NCI-H82 (cell line): ENCODE measurements around the gene IGSF23.
"Not testable (repeated sequence)": the region's sequence is repeated elsewhere in the genome, so short reads cannot be mapped to it uniquely, and the experiment has no call there.

Source experiments
- DNase-seq: peaks from one replicate; lab custom pipeline; 2025; lab: John Stamatoyannopoulos, UW

IGSF23 gene

GRCh38 chr19:44611812-44612295 is 1.5 kb upstream of the IGSF23 start:
- DNase-seq: no peak

- DNase-seq: no peak
Measured at GRCh38 chr19:44614313-44614712, 950 bp downstream of the IGSF23 start.

- DNase-seq: no peak
Measured at GRCh38 chr19:44615863-44616247, 2.5 kb downstream of the IGSF23 start.

GRCh38 chr19:44617110-44617880 is 3.9 kb downstream of the IGSF23 start:
- DNase-seq: no peak

DNA sequence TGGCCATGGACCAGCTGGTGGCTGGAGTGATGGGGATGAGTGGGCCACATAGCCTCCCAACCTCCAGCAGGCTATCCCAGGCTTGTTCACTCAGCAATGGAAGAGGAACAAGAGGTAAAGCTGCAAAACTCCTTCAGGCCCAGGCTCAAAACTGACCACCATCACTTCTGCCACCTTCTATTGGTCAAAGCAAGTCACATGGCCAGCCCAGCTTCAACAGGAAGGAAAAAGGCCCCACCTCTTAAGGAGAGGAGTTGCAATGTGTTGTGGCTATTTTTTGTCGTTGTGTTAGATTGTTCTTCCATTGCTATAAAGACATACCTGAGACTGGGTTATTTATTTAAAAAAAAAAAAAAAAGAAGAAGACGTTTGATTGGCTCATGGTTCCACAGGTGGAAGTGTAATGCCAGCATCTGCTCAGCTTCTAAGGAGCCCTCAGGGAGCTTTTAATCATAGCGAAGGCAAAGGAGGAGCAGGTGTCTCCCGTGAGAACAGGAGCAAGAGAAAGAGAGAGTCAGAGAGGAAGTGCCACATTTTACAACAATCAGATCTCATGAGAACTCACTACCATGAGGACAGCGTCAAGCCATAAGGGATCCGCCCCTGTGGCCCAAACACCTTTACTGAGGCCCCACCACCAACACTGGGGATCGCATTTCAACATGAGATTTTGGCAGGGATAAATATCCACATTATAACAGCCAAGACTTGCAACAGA is 5.4 kb downstream of the IGSF23 start:
- DNase-seq: no peak

DNA sequence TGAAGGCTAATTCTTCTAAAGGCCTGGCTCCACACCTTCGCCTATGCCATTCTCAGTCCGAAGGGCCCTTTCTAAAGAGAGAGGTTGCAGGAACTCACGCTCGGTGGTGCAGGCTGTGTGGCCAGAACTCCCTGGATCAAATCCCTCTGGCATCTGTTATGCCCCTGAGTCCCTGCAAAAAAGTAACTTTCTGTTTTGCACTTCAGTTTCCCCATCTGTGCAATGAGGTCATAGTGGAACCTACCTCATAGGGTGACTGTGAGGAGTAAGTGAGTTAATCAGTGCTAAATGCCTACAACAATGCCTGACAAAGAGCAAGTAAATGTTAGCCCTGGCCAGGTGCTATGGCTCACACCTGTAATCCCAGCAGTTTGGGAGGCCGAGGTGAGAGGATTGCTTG is 7.3 kb downstream of the IGSF23 start:
- DNase-seq: no peak

GRCh38 chr19:44621367-44621766 is 8.0 kb downstream of the IGSF23 start:
- no peak for DNase-seq

GRCh38 chr19:44623080-44623479 is 9.7 kb downstream of the IGSF23 start:
- DNase-seq: no peak

- no peak for DNase-seq
Measured at GRCh38 chr19:44623626-44624025, 10.3 kb downstream of the IGSF23 start.

DNA sequence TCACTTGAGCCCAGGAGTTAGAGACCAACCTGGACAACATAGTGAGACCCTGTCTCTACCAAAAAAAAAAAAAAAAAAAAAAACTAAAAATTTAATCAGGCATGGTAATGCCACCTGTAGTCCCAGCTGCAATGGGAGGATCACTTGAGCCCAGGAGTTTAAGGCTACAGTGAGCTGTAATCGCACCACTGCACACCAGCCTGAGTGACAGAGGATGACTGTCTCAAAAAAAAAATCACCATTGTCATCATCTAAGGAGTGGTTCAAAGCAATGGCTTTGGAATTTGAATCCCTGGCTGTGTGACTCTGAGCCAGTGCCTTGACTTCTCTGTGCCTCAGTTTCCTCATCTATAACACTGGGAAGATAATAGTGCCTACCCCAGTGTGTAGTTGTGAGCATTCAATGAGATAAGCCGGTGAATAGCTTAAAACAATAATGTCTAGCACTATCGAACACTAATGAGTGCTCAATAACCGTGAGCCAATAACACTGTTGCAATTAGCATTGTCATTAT is 11.5 kb downstream of the IGSF23 start:
- DNase-seq: no peak

- not testable (repeated sequence) for DNase-seq
Measured at GRCh38 chr19:44625637-44626036, 12.3 kb downstream of the IGSF23 start.

GRCh38 chr19:44626048-44626624 is 12.8 kb downstream of the IGSF23 start:
- no peak for DNase-seq

GRCh38 chr19:44627631-44628030 is 14.3 kb downstream of the IGSF23 start:
- no peak for DNase-seq

- no peak for DNase-seq
Measured at GRCh38 chr19:44628793-44629192, 15.4 kb downstream of the IGSF23 start.

- DNase-seq: not testable (repeated sequence)
Measured at GRCh38 chr19:44631611-44632010, 18.2 kb downstream of the IGSF23 start.

- not testable (repeated sequence) for DNase-seq
Measured at GRCh38 chr19:44634058-44634457, 20.7 kb downstream of the IGSF23 start.

GRCh38 chr19:44634785-44635184 is 21.4 kb downstream of the IGSF23 start:
- DNase-seq: no peak

DNA sequence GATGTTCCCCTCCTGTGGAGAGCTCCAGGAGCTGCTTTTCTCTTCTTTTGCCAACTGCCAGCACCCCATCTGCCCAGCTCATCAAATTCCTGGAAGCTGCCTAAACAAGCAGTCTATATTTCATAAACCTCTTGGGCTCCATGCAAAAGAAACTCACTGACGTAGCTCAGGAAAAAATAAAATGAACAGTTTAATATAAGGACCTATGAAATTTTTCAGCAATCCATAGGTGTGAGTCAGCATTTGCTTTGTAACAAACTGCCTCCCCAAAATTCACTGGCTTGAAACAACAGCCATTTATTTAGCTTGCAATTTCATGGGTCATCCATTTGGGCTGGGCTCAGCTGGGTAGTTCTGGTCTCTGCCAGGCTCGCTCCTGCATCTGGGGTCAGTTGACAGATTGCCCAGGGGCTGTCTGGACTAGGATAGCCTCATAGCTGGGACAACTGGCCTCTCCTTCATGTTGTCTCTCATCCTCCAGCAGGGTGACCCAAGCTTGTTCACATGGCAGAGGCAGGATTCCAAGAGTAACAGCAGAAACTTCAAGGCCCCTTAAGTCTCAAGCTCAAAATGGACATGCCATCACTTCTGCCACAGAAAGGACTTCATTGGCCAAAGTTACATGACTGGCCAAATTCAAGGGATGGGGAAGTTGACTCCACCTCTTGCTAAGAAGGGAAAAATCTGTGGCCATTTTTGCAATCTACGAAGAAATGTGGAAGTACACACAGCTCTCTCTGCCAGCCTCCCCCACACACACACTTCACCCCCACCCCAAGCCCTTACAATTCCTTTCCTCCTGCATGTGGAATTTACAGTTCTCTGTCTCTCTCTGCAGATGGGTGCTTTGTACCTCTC is 22.4 kb downstream of the IGSF23 start:
- no peak for DNase-seq

DNA sequence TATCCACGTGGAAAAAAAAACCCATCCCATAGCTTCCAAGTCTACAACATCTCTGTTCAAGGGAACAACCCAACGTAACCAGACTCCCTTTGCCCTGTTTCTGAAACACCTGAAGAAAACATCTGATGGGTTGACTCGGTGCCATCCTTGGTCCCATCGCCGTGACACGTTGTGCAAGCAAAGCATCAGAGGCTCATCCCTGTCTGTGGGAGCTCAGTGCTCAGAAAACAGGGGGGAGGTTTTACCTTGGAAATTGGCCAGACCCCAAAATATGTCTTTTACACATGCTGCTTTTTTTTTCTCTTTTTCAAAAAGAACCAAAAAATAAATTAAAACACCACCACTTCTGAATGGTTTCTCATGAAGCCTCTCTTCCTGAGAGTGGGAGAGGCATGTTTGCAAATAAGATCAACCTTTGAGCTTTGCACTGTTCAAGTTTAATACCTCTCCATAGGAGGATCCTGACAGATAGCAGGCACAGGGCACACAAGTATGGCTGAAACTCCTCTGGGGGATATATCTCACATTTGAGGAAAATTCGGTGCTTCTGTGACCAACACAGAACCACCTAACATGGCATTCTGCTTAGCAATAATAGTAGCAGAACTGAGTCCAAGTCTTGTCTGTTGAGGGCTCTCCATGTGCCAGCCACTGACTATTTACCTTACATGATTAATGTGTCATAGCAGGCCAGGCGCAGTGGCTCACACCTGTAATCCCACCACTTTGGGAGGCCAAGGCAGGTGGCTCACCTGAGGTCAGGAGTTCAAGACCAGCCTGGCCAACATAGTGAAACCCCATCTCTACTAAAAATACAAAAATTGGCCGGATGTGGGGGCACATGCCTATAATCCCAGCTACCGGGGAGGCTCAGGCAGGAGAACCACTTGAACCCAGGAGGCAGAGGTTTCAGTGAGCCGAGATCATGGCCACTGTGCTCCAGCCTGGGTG is 23.4 kb downstream of the IGSF23 start:
- no peak for DNase-seq

DNA sequence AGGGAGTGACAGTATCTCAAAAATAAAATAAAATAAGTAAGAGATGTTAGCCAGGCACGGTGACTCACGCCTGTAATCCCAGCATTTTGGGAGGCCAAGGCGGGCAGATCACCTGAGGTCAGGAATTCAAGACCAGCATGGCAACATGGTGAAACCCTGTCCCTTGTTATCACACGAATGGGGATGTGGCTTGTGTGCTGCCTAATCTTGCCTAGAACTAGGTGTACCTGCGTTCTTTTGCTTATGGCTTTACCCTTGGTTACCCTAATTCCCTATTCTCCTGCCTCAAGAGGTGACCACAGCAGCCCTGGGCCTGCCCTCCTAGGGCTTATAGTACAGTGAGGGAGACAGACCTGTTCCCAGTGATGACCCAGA is 24.0 kb downstream of the IGSF23 start:
- DNase-seq: no peak

DNA sequence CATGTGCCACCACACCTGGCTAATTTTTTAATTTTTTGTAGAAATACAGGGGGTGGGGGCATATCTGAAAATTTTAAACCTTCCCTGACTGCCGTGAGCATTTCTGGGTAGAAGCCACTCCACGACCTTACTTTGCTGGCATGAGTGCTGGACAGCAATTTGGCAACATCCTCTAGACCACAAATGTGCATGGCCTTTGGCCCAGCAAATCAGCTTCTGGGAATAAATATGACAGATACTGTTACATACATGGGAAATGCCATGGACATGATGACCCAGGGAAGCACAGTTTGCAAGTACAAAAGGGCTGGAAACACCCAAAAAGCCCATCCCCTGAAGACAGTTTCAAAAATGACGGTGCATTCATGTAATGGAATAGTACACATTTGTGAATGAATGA is 27.2 kb downstream of the IGSF23 start:
- no peak for DNase-seq
